Measurements from ENCODE around the gene NCOA7. TPM values are rescaled to one million over a fixed set of nuclear protein-coding genes. Genes with fewer than 3 reads are reported as not detected.

The NCOA7 gene
- total and polyA plus RNA-seq, 10 of the 15 experiments (the other 5 are each of a cell fraction or from before 2014, with no cell fraction given) = 18.9 to 50.3 (median 34.2) TPM

DNA sequence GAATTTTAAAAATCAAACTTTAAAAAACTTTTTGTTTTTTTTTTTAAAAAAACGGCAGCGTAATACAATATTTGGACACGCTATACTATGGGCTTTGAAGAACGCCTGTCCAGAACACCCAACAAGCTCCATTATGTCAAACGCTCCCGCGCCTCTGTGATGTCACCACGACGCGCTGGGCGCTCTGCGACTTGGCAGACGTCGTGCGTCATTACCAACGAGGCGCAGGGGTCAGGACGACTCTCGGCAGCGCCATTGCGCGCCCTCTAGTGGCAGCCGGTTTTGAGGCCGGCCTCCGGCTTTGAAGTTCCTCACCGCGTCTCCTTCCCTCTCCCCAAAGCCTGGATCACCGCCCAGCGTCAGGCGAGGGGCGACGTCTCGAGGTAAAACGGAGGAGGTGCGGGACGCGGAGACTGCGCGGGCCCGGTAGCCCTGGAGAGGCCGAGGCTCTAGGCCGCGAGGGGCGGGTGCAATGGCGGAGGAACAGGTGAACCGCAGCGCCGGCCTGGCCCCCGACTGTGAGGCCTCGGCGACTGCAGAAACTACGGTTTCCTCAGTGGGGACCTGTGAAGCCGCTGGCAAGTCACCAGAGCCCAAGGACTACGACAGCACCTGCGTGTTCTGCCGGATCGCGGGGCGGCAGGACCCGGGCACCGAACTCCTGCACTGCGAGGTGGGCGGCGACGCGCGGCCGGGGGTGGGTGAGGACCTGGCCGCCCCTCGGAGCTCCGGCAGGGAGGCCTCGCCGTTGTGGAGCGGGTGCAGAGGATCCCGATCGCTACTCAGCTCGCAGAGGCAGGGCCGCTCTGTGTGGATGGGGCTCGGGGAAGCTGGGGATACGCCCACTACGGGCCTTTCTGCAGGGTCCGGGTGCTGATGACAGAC, 166.0 kb downstream of the NCOA7 start, which contains the start of gene HINT3 (continued):
- TF ChIP-seq SIX5 (IDR thresholded peaks at IDR 0.05; ENCODE audit: low read depth, low read length, severe bottlenecking) (no peak), SP1 (IDR thresholded peaks at IDR 0.05; ENCODE audit: low read depth, low read length) (peak; percentile 49), IKZF1 (conservative IDR thresholded peaks at IDR 0.05) (peak; percentile 88), SPI1 (IDR thresholded peaks at IDR 0.05; ENCODE audit: borderline replicate concordance, insufficient read depth, low read depth, low read length) (0 out of 2 replicates have a peak, but pooled peaks have one; percentile 24), TAF1 (IDR thresholded peaks at IDR 0.05; ENCODE audit: borderline replicate concordance, low read depth, low read length) (no peak), IRF4 (IDR thresholded peaks at IDR 0.05; ENCODE audit: low read depth, low read length) (peak; percentile 65), NFIC (IDR thresholded peaks at IDR 0.05; ENCODE audit: low read depth, low read length) (no peak), ZBTB11 (CRISPR knock-in tag; IDR thresholded peaks at IDR 0.05) (no peak), SMC3 (IDR thresholded peaks at IDR 0.05; ENCODE audit: borderline replicate concordance, low read length) (peak; percentile 91), RELA (IDR thresholded peaks at IDR 0.05; ENCODE audit: borderline replicate concordance, partially characterized antibody) (peak; percentile 17), SRF (IDR thresholded peaks at IDR 0.05; ENCODE audit: low read depth in 2 of 2, low read length in 2 of 2) (0 out of 4 replicates have a peak, but pooled peaks of 1 of the 2 experiments have one; percentile 72), TCF7 (IDR thresholded peaks at IDR 0.05; ENCODE audit: borderline replicate concordance) (peak; percentile 97), FOXK2 (IDR thresholded peaks at IDR 0.05) (no peak), ZNF384 (IDR thresholded peaks at IDR 0.05; ENCODE audit: borderline replicate concordance, low read depth, low read length) (no peak), RUNX3 (IDR thresholded peaks at IDR 0.05; ENCODE audit: low read length) (peak; percentile 73), TCF3 (IDR thresholded peaks at IDR 0.05; ENCODE audit: borderline replicate concordance, insufficient read depth, low read depth, low read length) (no peak)
- TF ChIP-seq, protein P1, sequence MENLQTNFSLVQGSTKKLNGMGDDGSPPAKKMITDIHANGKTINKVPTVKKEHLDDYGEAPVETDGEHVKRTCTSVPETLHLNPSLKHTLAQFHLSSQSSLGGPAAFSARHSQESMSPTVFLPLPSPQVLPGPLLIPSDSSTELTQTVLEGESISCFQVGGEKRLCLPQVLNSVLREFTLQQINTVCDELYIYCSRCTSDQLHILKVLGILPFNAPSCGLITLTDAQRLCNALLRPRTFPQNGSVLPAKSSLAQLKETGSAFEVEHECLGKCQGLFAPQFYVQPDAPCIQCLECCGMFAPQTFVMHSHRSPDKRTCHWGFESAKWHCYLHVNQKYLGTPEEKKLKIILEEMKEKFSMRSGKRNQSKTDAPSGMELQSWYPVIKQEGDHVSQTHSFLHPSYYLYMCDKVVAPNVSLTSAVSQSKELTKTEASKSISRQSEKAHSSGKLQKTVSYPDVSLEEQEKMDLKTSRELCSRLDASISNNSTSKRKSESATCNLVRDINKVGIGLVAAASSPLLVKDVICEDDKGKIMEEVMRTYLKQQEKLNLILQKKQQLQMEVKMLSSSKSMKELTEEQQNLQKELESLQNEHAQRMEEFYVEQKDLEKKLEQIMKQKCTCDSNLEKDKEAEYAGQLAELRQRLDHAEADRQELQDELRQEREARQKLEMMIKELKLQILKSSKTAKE (IDR thresholded peaks at IDR 0.05; ENCODE audit: low read depth, poor library complexity, severe bottlenecking) = no peak
- TF ChIP-seq, protein P2, sequence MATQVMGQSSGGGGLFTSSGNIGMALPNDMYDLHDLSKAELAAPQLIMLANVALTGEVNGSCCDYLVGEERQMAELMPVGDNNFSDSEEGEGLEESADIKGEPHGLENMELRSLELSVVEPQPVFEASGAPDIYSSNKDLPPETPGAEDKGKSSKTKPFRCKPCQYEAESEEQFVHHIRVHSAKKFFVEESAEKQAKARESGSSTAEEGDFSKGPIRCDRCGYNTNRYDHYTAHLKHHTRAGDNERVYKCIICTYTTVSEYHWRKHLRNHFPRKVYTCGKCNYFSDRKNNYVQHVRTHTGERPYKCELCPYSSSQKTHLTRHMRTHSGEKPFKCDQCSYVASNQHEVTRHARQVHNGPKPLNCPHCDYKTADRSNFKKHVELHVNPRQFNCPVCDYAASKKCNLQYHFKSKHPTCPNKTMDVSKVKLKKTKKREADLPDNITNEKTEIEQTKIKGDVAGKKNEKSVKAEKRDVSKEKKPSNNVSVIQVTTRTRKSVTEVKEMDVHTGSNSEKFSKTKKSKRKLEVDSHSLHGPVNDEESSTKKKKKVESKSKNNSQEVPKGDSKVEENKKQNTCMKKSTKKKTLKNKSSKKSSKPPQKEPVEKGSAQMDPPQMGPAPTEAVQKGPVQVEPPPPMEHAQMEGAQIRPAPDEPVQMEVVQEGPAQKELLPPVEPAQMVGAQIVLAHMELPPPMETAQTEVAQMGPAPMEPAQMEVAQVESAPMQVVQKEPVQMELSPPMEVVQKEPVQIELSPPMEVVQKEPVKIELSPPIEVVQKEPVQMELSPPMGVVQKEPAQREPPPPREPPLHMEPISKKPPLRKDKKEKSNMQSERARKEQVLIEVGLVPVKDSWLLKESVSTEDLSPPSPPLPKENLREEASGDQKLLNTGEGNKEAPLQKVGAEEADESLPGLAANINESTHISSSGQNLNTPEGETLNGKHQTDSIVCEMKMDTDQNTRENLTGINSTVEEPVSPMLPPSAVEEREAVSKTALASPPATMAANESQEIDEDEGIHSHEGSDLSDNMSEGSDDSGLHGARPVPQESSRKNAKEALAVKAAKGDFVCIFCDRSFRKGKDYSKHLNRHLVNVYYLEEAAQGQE (IDR thresholded peaks at IDR 0.05; ENCODE audit: low read depth, low read length) = no peak
- TF ChIP-seq, protein P3, sequence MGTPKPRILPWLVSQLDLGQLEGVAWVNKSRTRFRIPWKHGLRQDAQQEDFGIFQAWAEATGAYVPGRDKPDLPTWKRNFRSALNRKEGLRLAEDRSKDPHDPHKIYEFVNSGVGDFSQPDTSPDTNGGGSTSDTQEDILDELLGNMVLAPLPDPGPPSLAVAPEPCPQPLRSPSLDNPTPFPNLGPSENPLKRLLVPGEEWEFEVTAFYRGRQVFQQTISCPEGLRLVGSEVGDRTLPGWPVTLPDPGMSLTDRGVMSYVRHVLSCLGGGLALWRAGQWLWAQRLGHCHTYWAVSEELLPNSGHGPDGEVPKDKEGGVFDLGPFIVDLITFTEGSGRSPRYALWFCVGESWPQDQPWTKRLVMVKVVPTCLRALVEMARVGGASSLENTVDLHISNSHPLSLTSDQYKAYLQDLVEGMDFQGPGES (IDR thresholded peaks at IDR 0.05) = no peak

All from GM12878 (cell line).